ENCODE results near the gene PLXNA4.

DNA sequence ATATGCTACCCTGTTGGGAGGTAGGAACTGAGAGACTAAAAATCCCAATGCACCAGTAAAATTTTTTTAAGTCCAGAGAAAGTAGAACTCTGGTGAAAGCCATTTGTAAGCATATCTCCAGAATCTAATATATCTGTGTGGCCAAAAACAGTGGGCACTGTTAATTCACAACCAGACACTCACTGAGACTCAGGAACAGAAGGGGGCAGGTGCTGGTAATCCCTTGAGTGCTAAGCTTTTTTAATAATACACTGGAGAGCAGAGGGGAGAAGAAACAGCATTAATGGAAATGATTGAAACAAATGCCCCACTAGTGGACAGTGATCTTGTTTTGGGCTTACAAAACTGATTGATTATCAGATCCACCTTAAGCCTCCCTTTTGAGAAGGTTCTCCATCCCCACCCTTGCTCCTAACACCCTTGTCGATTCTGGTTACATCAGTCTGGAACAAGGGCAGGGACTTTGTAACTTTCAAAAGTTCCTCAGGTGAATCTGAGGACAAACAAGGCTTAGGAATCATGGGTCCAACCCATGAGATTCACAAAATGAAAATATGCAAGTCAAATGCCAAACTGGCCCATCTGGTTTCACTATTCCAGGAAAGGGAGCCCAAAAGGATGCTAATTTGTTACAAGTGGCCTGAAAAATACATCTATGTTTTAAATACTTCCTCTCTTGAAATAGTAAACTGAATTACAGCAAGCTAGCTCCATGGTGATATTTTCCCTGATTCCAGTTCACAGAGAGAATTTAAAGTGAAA is 29.7 kb downstream of the PLXNA4 start:
- no peak for TF ChIP-seq CTCF (conservative IDR thresholded peaks at IDR 0.05)
- TF ChIP-seq EZH2 (IDR thresholded peaks at IDR 0.05; ENCODE audit: low read depth): no peak

Data from PC-9 (cell line).